Measurements from ENCODE around the gene MRPS6.

DNA sequence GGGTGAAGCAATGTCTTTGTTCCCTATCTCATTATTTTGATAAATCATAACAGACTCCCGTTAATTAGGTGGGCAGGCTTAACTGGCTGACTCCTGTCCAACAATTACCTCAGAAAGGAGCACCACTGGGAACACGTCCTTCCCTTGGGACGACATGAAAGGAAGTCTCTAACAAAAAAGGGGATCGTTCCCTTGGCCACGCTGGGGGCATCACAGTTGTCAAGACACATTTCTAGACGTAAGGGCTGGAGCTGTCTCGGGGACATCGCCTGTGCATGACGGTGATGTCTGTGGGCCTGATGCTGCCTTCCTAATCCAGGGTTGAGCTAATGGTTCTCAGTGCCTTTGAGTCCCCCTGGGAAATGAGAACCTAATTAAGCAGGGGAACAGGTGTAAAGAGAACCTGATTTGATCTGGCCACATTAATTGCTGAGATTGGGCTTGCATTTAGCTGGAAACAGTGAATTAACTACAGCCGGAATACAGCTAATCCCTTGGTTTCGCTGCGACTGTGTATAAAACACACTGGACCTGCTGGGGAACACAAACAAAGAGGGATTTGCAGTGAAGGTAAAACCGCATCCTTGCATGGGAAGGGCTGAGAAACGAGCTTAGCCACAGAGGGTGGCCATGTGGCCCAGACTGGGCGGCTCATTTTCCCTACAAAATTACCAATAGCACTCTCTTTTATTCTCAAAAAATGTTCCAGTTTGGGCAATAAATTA lies 111.8 kb downstream of the MRPS6 start:
- TF ChIP-seq, protein P1, sequence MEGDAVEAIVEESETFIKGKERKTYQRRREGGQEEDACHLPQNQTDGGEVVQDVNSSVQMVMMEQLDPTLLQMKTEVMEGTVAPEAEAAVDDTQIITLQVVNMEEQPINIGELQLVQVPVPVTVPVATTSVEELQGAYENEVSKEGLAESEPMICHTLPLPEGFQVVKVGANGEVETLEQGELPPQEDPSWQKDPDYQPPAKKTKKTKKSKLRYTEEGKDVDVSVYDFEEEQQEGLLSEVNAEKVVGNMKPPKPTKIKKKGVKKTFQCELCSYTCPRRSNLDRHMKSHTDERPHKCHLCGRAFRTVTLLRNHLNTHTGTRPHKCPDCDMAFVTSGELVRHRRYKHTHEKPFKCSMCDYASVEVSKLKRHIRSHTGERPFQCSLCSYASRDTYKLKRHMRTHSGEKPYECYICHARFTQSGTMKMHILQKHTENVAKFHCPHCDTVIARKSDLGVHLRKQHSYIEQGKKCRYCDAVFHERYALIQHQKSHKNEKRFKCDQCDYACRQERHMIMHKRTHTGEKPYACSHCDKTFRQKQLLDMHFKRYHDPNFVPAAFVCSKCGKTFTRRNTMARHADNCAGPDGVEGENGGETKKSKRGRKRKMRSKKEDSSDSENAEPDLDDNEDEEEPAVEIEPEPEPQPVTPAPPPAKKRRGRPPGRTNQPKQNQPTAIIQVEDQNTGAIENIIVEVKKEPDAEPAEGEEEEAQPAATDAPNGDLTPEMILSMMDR (IDR thresholded peaks at IDR 0.05; ENCODE audit: poor library complexity) = no peak
- TF ChIP-seq EZH2phosphoT487 (IDR thresholded peaks at IDR 0.05; ENCODE audit: low read depth, severe bottlenecking, unreplicated experiment) (no peak), EZH2 (IDR thresholded peaks at IDR 0.05; ENCODE audit: borderline replicate concordance) (no peak)

Data from hepatocyte (in vitro differentiated cells).